ENCODE results near the gene HABP2. TPM values are rescaled to one million over a fixed set of nuclear protein-coding genes. Genes with fewer than 3 reads are reported as not detected.

HABP2 gene
- total RNA-seq, 4 donors from 2014 or later = under 0.01 to 0.09 TPM; not detected in 2

DNA sequence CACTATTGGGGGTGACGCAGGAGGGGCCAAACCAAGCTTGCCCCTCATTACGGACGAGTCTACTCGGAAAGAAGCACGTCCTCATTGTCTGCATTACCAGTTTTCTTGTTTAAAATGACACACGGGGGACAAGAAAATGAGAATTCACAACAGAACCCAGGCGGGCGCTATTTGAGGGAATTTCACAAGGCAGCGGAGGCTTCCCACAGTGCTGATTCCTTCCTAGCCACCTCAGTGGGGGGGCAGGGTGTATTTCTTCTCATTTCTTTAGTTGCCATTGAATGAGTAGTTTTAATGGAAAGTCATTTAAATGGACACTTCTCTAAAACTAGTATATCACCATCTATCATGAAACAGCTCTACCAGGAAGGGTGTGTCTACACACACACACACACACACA, 68.1 kb downstream of the HABP2 start:
- no peaks in the 10 kb centered on the region for H3K9me3 ChIP-seq
- H3K4me1 ChIP-seq = no peaks in the 10 kb centered on the region
- TF ChIP-seq, protein P1, sequence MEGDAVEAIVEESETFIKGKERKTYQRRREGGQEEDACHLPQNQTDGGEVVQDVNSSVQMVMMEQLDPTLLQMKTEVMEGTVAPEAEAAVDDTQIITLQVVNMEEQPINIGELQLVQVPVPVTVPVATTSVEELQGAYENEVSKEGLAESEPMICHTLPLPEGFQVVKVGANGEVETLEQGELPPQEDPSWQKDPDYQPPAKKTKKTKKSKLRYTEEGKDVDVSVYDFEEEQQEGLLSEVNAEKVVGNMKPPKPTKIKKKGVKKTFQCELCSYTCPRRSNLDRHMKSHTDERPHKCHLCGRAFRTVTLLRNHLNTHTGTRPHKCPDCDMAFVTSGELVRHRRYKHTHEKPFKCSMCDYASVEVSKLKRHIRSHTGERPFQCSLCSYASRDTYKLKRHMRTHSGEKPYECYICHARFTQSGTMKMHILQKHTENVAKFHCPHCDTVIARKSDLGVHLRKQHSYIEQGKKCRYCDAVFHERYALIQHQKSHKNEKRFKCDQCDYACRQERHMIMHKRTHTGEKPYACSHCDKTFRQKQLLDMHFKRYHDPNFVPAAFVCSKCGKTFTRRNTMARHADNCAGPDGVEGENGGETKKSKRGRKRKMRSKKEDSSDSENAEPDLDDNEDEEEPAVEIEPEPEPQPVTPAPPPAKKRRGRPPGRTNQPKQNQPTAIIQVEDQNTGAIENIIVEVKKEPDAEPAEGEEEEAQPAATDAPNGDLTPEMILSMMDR (IDR thresholded peaks at IDR 0.05) = no peak
- TF ChIP-seq POLR2A (IDR thresholded peaks at IDR 0.05) = no peak
- H3K27ac ChIP-seq = no peak overlapping the region
- no peak for DNase-seq
- no peak overlapping the region for H3K4me3 ChIP-seq
- H3K36me3 ChIP-seq = no peaks in the 10 kb centered on the region
- 86 to 89% methylated on average over 9 of the region's 9 CpGs for WGBS, 2 donors
- H3K27me3 ChIP-seq = peaks cover 0 to 57% (median 0%) of the 10 kb centered on the region in 4 donors
- intact Hi-C loops (cut with DNase I) = no loop called here

DNA sequence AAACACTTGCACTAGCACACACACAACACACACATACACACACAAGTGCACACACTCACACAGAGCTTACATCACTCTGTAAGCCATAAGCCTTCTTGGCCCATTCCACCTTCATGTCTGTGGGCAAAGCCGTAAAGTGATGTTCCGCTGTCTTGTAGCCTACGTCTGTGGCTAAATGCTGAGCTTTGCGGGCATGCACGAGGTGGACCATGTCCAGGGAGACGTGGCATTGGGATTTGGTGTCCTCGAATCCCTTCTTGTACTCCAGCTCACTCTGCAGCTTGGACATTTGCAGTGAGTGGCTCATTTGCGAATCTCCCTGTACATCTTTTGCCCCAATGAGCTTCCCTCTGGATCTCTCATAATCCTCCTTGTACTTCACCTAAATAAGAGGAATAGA, 68.9 kb downstream of the HABP2 start:
- Histone ChIP-seq H3K9me3 (no peaks in the 10 kb centered on the region), H3K27me3 (peaks cover 0 to 57% (median 0%) of the 10 kb centered on the region in 4 donors), H3K27ac (no peak overlapping the region), H3K4me3 (no peak overlapping the region), H3K4me1 (no peaks in the 10 kb centered on the region), H3K36me3 (no peaks in the 10 kb centered on the region)
- intact Hi-C loops (cut with DNase I) = no loop called here
- TF ChIP-seq POLR2A (IDR thresholded peaks at IDR 0.05) = no peak
- TF ChIP-seq, protein P1 (IDR thresholded peaks at IDR 0.05) = no peak
- WGBS, 2 donors = 77 to 84% methylated on average over 8 of the region's 8 CpGs
- DNase-seq = no peak

DNA sequence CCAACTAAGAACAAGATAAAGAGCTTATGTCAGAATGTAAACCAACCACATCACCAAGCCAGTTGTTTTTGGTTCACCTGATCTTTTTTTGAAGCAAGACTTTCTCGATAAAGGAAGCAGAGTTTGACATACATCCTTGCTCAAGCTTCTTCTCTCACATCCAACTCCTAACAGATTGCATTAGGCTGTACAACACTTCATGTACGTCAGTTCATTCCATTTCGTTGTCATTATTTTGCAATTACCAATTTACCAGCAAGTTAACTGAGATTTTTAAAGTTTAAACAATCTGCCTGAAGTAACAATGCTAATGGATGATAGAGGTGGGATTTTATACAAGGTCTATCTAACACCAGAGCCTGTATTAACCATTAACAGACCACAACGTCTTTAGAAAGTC, 70.0 kb downstream of the HABP2 start:
- 79 to 84% methylated on average over 4 of the region's 4 CpGs for WGBS, 2 donors
- H3K27me3 ChIP-seq = peaks cover 0 to 53% (median 0%) of the 10 kb centered on the region in 4 donors
- H3K4me3 ChIP-seq = no peak overlapping the region
- TF ChIP-seq, protein P1 (IDR thresholded peaks at IDR 0.05) = no peak
- no peak for TF ChIP-seq POLR2A (IDR thresholded peaks at IDR 0.05)
- H3K36me3 ChIP-seq = no peaks in the 10 kb centered on the region
- intact Hi-C loops (cut with DNase I) = no loop called here
- no peaks in the 10 kb centered on the region for H3K9me3 ChIP-seq
- H3K27ac ChIP-seq = no peak overlapping the region
- no peaks in the 10 kb centered on the region for H3K4me1 ChIP-seq
- DNase-seq = no peak

DNA sequence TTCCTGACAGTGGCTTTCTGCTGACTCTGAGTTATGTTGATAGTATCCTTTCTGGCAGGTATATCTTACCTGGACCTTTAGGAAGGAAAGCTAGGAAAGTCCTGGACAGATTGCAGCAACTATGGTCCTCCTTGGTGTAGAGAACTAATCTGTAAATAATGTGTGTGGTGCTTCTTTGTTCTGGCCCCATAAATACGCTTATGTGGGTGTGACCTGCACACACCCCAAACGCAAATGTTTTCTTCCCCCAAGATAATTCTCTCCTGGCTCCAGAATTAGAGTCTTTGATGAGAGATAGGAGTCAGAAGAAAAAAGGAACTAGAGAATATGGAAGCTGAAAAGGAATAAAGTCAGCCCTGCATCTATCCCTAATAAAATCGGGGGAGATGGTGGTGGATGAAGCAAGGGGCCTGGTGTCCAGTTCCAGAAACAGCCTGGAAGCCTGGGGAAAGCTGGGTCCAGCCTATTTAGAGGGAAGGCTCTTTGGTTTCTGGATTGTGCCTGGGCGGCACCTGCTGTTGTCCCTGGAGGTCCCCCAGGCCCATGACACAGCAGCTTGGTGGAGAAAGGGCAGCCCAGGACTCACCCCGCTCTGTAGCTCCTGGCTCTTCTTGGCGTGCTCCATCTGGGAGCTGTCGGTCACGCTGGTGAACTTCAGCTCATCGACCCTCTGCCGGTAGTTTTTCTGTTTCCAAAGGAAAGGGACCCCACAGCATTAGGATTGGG, 72.8 kb downstream of the HABP2 start:
- H3K27me3 ChIP-seq = peaks cover 0 to 25% (median 0%) of the 10 kb centered on the region in 4 donors
- WGBS, 2 donors = 60 to 73% methylated on average over 4 to 9 of the region's 10 CpGs
- no peaks in the 10 kb centered on the region for H3K9me3 ChIP-seq
- intact Hi-C loops (cut with DNase I) = no loop called here
- DNase-seq = no peak
- no peaks in the 10 kb centered on the region for H3K36me3 ChIP-seq
- H3K27ac ChIP-seq = no peak overlapping the region
- no peak overlapping the region for H3K4me3 ChIP-seq
- TF ChIP-seq, protein P1 (IDR thresholded peaks at IDR 0.05) = no peak
- TF ChIP-seq POLR2A (IDR thresholded peaks at IDR 0.05) = no peak
- no peaks in the 10 kb centered on the region for H3K4me1 ChIP-seq

DNA sequence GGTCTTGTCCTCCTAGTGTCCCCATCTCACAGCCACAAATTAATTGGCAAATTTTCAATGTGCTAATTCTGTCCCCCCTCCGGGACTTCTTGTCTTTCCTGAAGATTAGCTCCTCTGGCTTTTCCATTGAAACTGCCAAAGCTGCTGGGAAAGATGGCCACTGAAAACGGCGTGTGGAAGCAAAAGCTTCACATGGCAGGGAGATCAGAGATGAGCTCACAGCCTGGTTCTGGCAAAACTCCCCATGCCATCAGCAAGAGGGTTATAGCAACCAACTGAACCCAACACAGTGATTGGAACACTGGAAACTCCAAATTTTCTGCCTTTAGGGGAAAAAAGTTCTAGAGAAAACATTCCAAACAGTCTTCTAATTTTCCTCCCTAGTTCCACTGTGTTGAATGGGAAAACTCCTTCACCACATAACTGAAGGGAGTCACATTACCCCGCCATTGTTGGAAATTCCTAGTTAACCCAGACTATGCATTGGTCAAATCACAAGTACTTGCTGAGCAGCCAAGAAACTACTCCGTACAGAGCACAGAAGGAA, 74.0 kb downstream of the HABP2 start:
- no peaks in the 10 kb centered on the region for H3K36me3 ChIP-seq
- 54 to 72% methylated on average over 3 to 5 of the region's 5 CpGs for WGBS, 2 donors
- intact Hi-C loops (cut with DNase I) = no loop called here
- TF ChIP-seq, protein P1 (IDR thresholded peaks at IDR 0.05) = no peak
- no peak for TF ChIP-seq POLR2A (IDR thresholded peaks at IDR 0.05)
- H3K27me3 ChIP-seq = peaks cover 0 to 22% (median 0%) of the 10 kb centered on the region in 4 donors
- H3K27ac ChIP-seq = no peak overlapping the region
- no peak for DNase-seq
- H3K4me1 ChIP-seq = no peaks in the 10 kb centered on the region
- H3K4me3 ChIP-seq = no peak overlapping the region
- no peaks in the 10 kb centered on the region for H3K9me3 ChIP-seq
